ENCODE measurements around the gene NTNG2.

NTNG2 gene

DNA sequence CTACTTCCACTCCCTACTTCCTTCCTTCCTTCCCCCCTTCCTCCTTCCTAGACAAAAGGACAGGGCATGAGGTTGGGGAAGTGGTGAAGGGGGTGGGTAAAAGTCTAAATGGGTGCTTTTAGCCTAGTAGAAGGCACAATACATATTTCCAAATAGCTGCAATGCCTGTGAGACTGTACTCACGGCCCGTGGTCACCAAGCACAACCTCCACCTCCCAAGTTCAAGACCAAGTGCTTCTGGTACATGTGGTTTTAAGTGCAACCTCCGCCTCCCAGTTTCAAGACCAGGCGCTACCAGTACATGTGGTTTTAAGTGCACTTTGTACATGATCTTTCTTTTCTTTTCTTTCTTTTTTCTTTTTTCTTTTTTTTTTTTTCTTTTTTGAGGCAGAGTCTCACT, 14.5 kb upstream of the NTNG2 start:
- DNase-seq = peak; percentile 48

DNA sequence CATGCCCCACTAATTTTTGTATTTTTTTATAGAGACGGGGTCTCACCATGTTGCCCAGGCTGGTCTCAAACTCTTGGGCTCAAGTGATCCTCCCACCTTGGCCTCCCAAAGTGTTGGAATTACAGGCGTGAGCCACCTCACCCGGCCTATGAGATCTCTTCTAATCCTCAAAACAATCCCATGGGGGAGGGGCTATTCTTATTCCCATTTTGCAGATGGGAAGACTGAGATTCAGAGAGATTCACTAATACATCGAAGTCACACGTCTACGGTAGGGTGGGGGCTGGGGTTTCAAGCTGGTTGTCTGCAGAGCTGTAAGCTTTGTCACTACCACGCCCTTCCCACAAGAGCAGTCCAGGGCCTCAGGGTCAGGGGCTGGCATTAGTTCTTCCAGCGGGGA, 14.0 kb upstream of the NTNG2 start:
- no peak for DNase-seq

DNA sequence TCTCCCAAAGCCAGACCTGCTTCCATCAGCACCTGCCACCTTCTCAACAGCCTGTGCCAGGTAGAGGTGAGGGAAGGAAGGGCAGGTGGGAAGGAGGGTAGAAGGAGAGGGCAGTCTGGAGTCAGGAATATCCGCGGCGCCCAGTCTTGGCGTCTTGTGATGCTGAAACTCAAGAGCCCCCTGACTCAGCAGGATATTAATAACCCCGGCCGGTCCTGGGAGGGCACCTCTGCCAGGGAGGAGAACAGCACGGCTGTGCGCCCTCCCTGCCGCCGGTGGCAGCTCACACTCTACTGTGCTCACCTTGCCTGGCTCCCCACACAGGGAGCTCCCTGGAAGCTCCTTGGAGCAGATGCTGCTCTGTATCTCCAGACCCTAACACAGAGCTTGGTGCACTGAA, 11.6 kb upstream of the NTNG2 start:
- DNase-seq = no peak

DNA sequence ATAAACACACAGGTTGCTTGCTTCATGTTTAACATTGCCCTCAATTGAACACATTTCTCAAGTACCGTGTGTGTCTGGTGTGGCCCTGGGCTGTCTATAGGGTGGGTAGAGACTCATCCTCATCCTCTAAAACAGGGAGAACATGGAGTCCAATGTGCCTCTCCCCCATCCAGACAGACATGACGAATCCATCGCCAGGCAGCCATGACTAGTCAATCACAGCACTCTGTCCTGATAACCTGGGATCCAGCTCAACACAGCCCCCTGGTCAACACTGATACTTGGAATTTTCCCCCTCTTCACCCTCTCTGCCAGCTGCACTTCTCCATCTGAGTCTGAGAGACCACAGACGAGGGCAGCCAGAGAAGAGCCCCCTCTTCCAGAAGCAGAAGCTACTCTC, 10.7 kb upstream of the NTNG2 start:
- no peak for DNase-seq

DNA sequence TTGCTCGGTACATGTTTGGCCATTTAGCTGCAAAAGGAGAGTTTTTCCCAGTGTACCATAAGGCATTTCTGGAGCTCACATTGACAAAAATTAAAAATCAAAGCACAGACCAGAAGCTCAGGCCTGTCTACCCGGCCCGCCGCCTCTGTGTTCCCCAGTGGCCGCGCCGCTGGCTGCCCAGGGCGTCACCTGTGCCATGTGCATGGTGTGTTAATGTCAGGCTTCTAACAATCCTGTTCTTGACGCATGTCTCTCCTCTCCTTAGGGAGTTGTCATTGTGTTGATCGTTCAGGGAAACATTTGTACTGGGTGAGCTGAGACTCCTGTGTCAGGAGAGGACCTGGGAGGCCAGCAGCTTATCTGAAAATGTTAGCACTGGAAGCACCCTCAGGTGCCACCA, 9.6 kb upstream of the NTNG2 start:
- no peak for DNase-seq

DNA sequence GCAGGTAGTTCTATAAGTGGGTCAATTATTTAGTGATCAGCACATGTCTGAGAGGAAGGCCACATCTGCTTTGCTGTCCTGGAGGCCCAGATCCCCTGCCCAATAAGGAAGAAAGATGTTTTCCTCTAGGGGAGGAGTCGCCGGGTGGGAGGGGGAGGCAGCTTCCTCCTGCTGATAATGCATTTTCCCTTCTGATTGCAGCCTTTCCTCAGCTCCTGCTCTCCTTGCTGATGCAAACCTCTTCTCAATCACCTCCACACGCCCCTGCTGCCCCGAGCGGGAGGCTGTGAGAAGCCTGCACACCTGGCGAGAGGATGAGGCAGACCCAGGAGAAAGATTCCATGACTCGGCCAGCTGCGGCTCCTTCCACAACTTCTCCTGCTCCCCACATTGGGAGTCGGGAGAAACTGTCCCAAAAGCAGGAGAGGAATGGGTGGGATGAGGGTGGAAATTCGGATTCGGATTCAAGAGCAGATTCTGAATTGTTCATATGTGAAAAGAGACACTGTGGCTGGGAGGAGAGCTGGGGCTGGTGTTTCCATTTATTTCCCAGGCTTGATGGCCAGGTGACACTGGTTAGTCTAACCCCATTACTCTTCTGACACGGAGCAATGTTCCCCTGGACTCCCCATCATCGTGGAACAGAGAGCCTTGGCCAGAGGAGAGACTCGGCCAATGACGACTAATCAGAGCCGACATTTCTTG, 6.8 kb upstream of the NTNG2 start:
- DNase-seq = no peak

DNA sequence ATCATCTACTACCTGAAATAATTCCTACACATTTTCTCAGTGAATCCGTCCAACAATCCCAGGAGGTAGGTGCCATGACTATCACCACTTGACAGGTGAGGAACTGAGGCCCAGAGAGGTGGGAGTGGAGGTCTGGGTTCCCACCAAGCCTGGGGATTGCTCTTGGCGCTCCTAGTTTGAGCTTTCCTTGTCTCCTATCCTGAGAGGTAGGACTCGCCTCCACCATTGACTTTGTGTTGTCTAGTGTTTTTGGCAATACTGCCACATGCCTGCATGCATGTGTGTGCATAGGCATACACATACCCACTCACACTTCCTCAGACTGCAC, 6.3 kb upstream of the NTNG2 start:
- DNase-seq = no peak

DNA sequence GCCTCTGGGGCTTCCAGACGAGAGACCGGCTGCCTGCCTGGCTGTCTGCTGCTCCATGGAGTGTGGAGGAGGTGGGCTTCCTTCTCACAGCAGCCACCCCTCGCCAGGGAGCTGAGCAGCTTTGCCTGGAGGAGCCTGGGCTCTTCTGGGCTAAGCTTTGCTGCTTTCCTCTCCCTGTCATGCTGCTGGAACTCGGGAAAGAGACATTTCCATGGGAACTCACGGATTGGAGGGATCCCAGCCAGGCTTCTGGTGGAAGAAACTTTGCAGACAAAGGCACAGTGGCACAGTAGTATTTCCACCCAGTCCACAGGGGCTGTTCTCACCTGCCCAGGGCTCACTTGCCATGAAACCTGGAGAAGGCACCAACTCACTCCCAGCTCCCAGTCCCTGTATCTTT, 5.6 kb upstream of the NTNG2 start:
- DNase-seq = no peak

DNA sequence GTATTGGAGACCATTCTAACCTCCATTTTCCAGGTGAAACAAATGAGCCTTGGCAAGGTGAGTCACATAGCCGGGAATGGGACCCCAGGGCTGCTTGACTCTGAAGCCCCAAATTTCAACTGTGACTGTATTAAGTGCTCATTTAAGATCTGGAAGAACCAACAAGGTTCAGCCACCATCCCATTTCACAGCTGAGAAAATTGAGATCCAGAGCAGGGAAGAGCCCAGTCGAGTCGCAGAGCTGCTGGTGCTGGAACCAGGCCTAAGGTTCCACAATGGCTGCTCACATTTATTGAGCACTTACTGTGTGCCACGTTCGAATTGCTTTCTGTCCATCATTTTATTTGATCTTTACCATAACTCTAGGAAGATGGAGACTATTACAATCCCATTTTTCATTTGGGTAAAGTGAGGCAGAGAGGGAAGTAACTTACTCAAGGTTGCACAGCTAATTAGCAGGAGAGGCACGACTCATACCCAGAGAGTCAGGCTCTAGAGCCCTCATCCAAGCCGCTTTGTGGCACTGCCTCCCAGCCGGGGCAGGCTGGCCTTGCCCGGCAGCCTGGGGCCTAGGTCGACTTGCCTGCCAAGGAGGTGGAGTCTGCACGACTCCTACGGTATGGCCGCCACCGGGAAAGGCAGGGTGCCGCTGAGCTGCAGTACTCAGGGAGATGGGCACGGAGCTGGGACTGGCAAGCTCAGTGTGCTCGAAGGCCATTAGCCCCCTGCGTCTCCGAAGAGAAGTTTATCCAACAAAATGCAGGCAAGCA, 4.3 kb upstream of the NTNG2 start:
- no peak for DNase-seq

DNA sequence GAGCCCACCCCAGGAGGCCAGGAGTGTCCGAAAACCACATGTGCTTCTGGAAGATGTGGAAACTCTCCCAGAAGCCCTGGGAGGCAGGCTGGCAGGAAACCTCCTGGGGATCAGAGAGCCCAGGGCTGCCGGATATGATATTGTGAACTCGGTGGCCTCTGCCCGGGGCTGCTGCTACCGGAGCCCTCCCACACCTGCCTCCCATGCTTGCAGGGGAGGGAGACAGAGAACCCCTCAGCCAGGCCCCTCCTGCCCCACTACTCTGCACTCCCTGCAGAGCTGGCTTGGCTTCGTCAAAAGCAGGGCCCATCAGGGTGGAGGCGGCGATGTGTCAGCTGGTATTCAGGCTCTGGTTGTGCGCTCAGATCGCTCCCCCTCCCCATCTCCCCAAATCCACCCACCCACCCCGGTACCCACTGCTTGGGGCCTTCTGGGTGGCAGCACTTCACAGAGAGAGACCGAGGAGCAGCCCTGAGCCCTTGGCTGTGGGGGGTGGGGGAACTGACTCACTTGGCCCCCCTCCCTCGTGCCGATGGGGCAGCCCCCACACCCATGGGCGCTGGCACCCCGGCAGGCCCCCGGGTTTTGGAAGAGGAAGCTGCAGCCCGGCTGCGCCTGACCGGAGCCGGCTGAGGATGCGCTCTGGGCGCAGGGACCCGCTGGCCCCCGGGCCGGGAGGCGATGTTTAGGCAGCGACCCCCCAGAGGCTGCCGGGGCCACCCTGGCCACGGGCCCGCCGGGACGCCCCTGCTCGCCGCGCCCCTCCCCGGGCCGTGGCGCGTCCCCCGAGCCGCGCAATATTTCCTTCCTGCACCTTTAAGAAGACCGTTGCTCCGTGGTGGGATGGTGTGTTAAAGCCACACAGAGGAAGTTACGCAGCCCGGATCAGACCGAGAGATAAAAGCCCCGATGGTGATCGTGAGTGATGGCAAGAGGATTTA, 786 bp upstream of the NTNG2 start:
- DNase-seq = peak; percentile 81

DNA sequence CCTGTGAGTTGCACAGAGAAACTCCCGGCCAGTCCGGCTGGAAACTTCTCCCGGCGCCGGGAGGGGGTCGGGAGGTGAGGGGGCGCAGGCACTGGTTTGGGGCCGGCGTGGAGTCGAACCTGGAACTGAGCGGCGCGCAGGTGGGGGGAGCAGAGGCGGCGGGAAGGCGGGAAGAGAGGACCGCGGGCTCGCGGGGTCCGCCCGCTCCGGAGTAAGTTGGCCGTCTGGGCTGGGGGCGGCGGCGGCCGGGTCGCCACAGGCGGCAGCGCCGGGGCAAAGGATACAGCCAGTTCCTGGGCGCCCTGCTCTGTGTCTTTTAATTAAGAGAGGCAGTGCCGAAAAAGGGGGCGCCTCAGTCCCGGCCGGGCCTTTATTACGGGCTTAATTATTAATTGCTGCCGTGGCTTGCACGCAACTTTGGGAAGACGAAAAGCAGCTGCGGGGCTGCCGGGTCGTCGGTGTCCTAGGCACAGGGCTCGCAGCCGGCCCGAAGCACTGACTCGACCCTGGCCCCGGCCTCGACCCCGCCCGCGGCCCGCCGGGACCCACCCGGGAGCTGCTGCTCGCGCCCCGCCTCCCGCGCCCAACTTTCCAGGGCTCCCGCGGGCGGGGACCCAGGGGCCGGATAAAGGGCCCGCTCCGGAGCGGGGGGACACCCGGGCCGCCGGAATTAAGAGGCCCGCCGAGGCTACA, 1.1 kb downstream of the NTNG2 start:
- DNase-seq = no peak

DNA sequence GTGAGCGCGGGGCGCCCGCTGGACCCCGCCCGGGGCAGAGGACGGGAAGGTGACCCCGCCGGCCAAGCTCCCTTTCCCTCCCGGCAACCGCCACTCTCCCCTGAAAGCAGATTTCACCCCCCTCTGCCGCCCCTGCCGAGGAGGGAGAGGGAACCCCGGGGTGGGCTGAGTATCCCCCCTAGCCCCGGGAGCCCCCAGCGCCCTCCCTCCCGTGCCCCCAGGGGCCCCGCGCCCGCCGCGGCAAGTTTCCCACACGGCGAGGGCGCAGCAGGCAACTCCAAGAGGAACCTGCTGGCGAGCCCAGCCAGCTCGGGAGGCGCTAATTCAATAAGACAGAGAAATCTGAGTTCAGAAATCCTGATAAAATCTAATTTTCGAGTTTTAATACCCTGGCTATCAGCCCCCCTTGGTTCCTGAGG, 1.6 kb downstream of the NTNG2 start:
- no peak for DNase-seq

DNA sequence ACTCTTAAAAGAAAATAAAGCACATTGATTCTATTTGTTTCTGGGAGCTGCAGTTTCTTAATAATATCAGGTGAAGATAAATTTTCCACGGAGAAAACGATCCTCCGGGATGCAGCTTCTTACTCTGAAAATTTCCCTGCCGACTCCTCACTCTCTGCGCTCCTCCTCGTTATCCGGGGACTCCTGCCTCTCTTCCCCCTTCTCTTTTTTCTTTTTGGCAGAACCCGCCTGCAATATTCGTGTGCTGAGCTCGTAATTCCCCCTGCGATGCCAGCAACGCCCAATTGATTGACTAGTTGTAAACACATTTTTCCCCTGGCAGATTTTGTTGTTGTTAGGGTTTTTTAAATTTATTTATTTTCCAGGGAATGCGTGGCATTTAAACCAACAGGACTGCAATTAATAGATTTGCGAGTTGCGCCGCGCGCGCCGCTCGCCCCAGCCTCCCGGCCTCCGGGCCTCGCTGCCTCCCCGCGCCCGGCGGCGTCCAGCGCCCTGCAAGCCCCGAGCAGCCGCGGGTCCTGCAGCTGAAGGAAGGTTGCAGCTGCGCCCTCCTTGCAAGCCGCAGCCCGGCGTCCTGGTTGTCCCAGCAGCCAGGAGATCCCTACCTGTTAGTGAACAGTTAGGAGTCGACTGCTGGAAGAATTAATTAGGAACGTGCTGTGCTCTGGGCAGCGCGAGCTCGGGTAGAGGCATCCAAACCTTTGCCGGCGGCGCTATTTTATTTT, 2.2 kb downstream of the NTNG2 start:
- DNase-seq = no peak

DNA sequence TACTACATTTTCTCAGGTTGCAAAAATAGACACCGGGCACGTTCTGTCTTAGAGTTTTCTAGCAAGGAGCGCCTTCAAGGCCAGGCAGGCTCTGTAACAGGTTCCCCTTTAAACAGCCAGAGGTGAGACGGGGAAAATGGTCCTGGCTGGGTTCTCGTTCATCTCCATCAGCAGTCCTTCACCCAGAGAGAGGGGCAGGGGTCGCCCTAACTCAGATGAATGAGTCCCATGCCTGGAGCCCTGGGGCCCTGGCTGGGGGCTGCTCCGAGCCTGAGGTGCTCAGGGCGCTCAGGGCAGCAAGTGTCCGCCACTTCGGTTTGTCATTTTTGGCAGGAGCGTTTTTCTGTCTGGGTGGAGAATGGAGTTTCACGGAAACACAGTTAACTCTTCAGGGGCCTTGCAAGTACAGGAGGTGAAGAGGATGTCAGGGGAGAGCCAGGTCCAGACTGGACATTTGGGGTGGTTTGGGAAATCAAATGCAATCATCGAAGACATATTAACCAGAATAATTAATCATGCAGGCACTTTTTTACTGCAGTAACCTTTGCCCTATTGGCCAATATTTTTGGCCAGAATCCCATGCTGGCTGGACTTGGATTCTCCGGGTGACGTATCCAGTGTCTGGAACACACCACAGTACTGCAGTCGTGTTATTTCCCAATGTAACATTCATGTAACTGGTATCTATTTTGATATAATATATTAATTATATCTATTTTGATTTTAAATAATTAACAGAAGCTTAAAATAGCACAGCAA, 2.9 kb downstream of the NTNG2 start:
- no peak for DNase-seq

DNA sequence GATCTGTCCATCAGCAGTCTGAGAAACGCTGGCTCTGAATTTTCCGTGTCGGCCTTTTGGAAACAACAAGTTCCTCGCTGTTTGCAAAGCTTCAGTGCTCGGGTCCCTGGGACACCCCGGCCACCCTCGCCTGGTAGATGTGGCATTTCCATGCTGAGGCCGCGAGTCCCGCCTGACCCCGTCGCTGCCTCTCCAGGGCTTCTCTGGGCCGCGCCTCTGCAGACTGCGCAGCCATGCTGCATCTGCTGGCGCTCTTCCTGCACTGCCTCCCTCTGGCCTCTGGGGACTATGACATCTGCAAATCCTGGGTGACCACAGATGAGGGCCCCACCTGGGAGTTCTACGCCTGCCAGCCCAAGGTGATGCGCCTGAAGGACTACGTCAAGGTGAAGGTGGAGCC, 4.7 kb downstream of the NTNG2 start:
- peak; percentile 46 for DNase-seq

DNA sequence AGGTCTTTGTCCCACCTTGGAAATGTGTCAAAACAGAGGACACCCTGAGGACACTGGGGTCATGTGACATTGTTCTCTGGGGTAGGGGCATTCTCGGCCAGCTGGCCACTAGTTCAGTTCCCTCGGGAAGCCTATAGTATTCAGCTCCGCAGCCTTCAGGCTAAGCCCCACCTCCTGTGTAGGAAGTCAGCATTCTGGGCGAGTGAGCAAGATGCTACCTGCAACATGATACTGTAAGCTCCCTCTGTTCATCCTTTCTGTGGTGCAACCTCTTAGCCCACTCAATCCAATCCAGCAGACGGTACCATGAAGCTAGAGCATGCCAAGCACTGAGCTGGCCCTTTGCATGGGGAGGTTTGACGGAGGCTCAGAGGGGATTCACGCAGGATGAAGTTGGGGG, 5.3 kb downstream of the NTNG2 start:
- DNase-seq = no peak

DNA sequence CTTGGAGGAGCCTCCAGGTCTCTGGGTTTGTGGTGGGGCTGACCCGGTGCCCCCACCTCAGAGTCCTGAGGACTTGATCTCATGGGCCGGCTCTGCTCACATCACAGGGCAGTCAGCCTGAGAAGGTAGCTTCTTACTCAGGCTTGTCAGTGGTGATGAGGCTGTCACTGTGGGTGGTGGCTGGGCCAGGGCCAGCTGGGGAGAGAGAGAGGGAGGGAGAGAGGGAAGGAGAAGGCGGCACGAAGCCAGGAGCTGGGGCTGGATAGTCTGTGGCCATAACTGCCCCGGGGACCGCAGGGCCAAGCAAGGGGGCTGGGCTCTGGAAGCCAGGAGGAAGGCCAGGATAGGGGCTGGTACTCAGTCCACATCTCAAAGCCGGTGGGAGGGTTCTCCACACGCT, 6.5 kb downstream of the NTNG2 start:
- no peak for DNase-seq

DNA sequence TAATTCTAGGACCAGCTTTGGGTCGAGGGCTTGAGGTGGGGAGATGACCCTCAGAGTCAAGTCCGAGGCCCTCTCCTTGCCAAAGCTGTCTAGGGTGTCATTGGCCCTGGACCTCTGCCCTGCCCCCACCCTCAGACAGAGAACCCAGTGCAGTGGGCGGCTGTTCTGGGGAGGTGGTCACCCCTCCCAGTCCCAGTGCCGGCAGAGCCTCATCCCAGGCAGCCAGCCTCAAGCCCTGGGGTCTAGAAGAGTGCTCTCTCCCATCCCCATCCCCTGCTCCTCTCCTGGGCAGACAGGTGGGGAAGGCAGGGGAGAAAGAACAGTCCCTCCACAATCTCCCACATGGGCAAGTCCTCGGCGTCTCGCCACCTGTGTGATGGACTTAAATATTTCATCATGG, 7.0 kb downstream of the NTNG2 start:
- no peak for DNase-seq

DNA sequence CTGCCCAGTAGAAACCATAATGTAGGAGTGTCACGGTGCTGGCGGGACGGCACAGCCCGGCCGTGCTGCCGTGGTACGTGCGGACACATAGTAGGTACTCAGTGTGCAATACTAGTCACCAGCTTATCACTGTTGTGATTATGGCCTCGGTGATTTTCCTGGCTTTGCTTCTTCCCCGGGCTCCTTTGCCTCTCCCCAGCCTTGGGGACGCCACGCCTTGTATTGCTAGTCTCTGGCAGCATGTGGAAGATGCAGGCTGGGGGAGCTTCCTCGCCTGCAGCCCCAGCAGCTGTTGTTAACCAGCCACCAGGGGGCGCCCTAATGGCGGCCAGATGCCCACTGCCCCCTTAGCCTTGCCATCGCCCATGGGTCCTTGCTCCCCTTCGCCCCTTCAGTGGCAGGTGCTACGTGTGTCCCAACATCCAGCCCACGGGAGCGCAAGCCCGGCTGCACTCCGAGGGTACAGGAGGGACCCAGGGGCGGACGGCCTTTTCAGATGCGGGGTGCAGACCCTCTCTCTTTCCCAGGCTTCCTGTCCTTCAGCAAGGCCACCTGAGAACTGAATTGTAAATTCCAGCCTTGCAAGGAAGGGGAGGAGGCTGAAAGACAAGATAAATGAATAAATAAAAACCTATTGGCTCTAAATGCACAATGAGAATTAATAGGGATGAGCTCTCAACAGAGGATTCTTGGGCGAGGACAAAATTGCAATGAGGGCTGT, 8.0 kb downstream of the NTNG2 start:
- peak; percentile 58 for DNase-seq

DNA sequence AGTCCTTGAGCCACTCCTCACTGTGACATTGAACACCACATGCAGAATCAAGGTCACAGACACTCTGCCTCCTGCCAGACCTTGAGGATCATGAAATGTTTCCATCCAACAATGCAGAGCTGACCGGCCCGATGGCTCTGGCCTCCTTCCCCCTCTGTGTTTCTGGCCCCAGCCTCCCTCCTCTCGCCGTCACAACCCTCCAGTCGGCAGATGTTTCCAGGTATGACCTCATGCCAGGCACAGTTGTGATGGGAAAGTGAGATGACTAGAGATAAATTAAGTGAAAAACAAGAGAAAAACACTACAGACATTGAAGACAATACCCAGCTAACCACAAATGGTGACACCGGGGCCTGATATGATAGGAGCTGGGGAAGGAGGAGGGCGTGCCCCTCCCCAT, 9.8 kb downstream of the NTNG2 start:
- DNase-seq = no peak

DNA sequence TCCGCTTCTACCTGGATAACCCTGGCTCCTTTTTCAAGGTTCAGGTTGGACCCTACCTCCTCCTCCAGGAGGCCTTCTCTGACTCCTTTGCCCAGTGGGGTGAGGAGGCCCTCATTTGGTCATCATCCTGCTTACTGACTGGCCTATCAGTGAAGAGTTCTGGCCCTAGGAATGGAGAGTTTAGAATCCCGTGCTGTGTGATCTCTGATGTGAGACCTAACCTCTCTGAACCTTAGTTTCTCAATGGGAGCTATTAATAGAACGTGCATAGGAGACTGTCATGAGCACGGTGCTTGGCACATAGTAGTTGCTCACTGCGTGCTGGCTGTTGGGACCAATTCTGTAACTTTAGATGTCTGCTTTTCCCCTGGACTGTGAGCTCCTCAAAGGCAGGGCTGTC, 10.3 kb downstream of the NTNG2 start:
- no peak for DNase-seq
